Hepatocyte (in vitro differentiated cells): Measurements from ENCODE around the gene DIAPH2. TPM values are rescaled to one million over a fixed set of nuclear protein-coding genes. Genes with fewer than 3 reads are reported as not detected.

Source experiments
- DNase-seq: peaks from one replicate; pipeline ENCODE4 v3.0.0-alpha.2; 2016; ENCODE audit warnings: low spot score
- H2AFZ ChIP-seq: fragments of 200-600 bp; sonication (generic); 2 replicates; pipeline ENCODE4 v1.6.0; 2016; ENCODE audit warnings: antibody characterized with exemption, mild to moderate bottlenecking
- H3K27ac ChIP-seq: fragments of 200-600 bp; sonication (generic); 2 replicates; pipeline ENCODE4 v1.5.1; 2016; ENCODE audit warnings: mild to moderate bottlenecking
- H3K27me3 ChIP-seq: fragments of 200-600 bp; sonication (generic); 2 replicates; pipeline ENCODE4 v1.6.1; 2016
- H3K36me3 ChIP-seq: fragments of 200-600 bp; sonication (generic); replicated peaks from 2 replicates; pipeline ENCODE4 v1.5.1; 2016; ENCODE audit warnings: low read depth; ENCODE audit not compliant: insufficient read depth
- H3K4me1 ChIP-seq: fragments of 200-600 bp; sonication (generic); 2 replicates; pipeline ENCODE4 v1.5.1; 2016; ENCODE audit warnings: mild to moderate bottlenecking, moderate library complexity; ENCODE audit not compliant: insufficient read depth
- H3K4me2 ChIP-seq: fragments of 200-600 bp; sonication (generic); 2 replicates; pipeline ENCODE4 v1.6.0; 2016
- H3K4me3 ChIP-seq: fragments of 200-600 bp; sonication (generic); 2 replicates; pipeline ENCODE4 v1.5.1; 2016; ENCODE audit warnings: mild to moderate bottlenecking
- H3K79me2 ChIP-seq: fragments of 200-600 bp; sonication (generic); 2 replicates; pipeline ENCODE4 v1.6.0; 2017; ENCODE audit warnings: mild to moderate bottlenecking
- H3K9me2 ChIP-seq: fragments of 200-600 bp; sonication (generic); replicated peaks from 2 replicates; pipeline ENCODE4 v1.6.0; 2017; ENCODE audit warnings: mild to moderate bottlenecking; ENCODE audit not compliant: insufficient read depth
- H3K9me3 ChIP-seq: fragments of 200-600 bp; sonication (generic); 2 replicates; pipeline ENCODE4 v1.5.1; 2016; ENCODE audit warnings: low read depth, mild to moderate bottlenecking
- H4K20me1 ChIP-seq: fragments of 200-600 bp; sonication (generic); 2 replicates; pipeline ENCODE4 v1.6.0; 2016; ENCODE audit warnings: mild to moderate bottlenecking; ENCODE audit not compliant: insufficient read depth, poor library complexity, severe bottlenecking
- CTCF ChIP-seq: fragments of 200-600 bp; sonication (generic); IDR thresholded peaks from 2 replicates; pipeline ENCODE4 v1.5.1; 2016; ENCODE audit warnings: antibody characterized with exemption, mild to moderate bottlenecking; ENCODE audit not compliant: poor library complexity
- EZH2 ChIP-seq: fragments of 200-600 bp; sonication (generic); IDR thresholded peaks from 2 replicates; pipeline ENCODE4 v1.6.1; 2016; ENCODE audit warnings: antibody characterized with exemption, mild to moderate bottlenecking, borderline replicate concordance
- EZH2phosphoT487 ChIP-seq: fragments of 200-600 bp; sonication (generic); IDR thresholded peaks from one replicate; pipeline ENCODE4 v1.6.1; 2018; ENCODE audit warnings: antibody characterized with exemption, mild to moderate bottlenecking, low read depth, moderate library complexity; ENCODE audit not compliant: unreplicated experiment, severe bottlenecking
- WGBS: methylation state at CpG from one replicate; pipeline ENCODE4 v1.1.6; 2016; ENCODE audit warnings: low lambda C conversion rate; ENCODE audit errors: missing lambda C conversion rate; 5-methylcytosine and 5-hydroxymethylcytosine counted together
- polyA plus RNA-seq: library from polyadenylated mRNA; unstranded; fragments of >200 nt; fragmentation: Nextera tagmentation; extraction: Ambion mirVana; gene quantifications from 2 replicates; pipeline ENCODE4 v1.2.1, GENCODE V29; 2016
- total RNA-seq: library from RNA; depleted of rRNA; stranded (reverse); fragments of >200 nt; gene quantifications from 2 replicates; pipeline ENCODE4 v1.2.3, GENCODE V29; 2014

The DIAPH2 gene
- total and polyA plus RNA-seq, 2 experiments from 2014 or later, result 14.8 to 32.4 TPM

- TF ChIP-seq CTCF (no peak), EZH2 (no peak), EZH2phosphoT487 (no peak)
- H3K79me2 ChIP-seq, result no peaks in the 10 kb centered on the region
- no peak overlapping the region for H3K4me2 ChIP-seq
- DNase-seq, result no peak
- no peaks in the 10 kb centered on the region for H3K9me3 ChIP-seq
- no peaks in the 10 kb centered on the region for H3K27me3 ChIP-seq
- no peak overlapping the region for H3K27ac ChIP-seq
- H3K9me2 ChIP-seq, result no peaks in the 10 kb centered on the region
- H3K4me3 ChIP-seq, result no peak overlapping the region
- no peaks in the 10 kb centered on the region for H3K36me3 ChIP-seq
- no peaks in the 10 kb centered on the region for H4K20me1 ChIP-seq
- H2AFZ ChIP-seq, result no peak overlapping the region
- WGBS, result over 99% methylated on average over 5 of the region's 5 CpGs
- H3K4me1 ChIP-seq, result no peaks in the 10 kb centered on the region
Measured at GRCh38 chrX:97429101-97429500, 744.5 kb downstream of the DIAPH2 start.

- TF ChIP-seq EZH2phosphoT487 (no peak), EZH2 (no peak)
- no peak overlapping the region for H2AFZ ChIP-seq
- no peak for DNase-seq
- WGBS, result 84% methylated on average over 1 of the region's 1 CpG
- H3K79me2 ChIP-seq, result no peaks in the 10 kb centered on the region
- H4K20me1 ChIP-seq, result no peaks in the 10 kb centered on the region
- H3K4me3 ChIP-seq, result no peak overlapping the region
- H3K4me1 ChIP-seq, result no peaks in the 10 kb centered on the region
- H3K36me3 ChIP-seq, result no peaks in the 10 kb centered on the region
- H3K27me3 ChIP-seq, result no peaks in the 10 kb centered on the region
- H3K4me2 ChIP-seq, result no peak overlapping the region
- no peaks in the 10 kb centered on the region for H3K9me2 ChIP-seq
- H3K9me3 ChIP-seq, result no peaks in the 10 kb centered on the region
- H3K27ac ChIP-seq, result no peak overlapping the region
Measured at GRCh38 chrX:97431281-97431680, 746.6 kb downstream of the DIAPH2 start.

- H2AFZ ChIP-seq, result no peak overlapping the region
- H3K79me2 ChIP-seq, result no peaks in the 10 kb centered on the region
- H4K20me1 ChIP-seq, result no peaks in the 10 kb centered on the region
- H3K27ac ChIP-seq, result no peak overlapping the region
- WGBS, result 77% methylated on average over 1 of the region's 1 CpG
- H3K9me3 ChIP-seq, result no peaks in the 10 kb centered on the region
- no peaks in the 10 kb centered on the region for H3K36me3 ChIP-seq
- no peak overlapping the region for H3K4me2 ChIP-seq
- TF ChIP-seq EZH2phosphoT487, result no peak
- peak; percentile 38 for TF ChIP-seq CTCF
- H3K9me2 ChIP-seq, result no peaks in the 10 kb centered on the region
- no peaks in the 10 kb centered on the region for H3K4me1 ChIP-seq
- no peak for DNase-seq
- no peaks in the 10 kb centered on the region for H3K27me3 ChIP-seq
- H3K4me3 ChIP-seq, result no peak overlapping the region
Measured at GRCh38 chrX:97446298-97446882, 761.7 kb downstream of the DIAPH2 start.

GRCh38 chrX:97447306-97447705, 762.7 kb downstream of the DIAPH2 start:
- Histone ChIP-seq H3K4me2 (peak overlapping the region; percentile 15), H3K79me2 (no peaks in the 10 kb centered on the region), H3K27me3 (no peaks in the 10 kb centered on the region), H4K20me1 (no peaks in the 10 kb centered on the region), H3K4me1 (no peaks in the 10 kb centered on the region), H3K36me3 (no peaks in the 10 kb centered on the region), H3K4me3 (no peak overlapping the region), H3K9me2 (no peaks in the 10 kb centered on the region), H2AFZ (no peak overlapping the region), H3K9me3 (no peaks in the 10 kb centered on the region), H3K27ac (no peak overlapping the region)
- no peak for DNase-seq
- TF ChIP-seq EZH2 (no peak), EZH2phosphoT487 (no peak), CTCF (no peak)
- 71% methylated on average over 5 of the region's 5 CpGs for WGBS
